MCF 10A (cell line): ENCODE measurements around the gene C6orf52. TPM values are rescaled to one million over a fixed set of nuclear protein-coding genes. Genes with fewer than 3 reads are reported as not detected.

Experiments used
- BruUV-seq: library from RNA; stranded (reverse); fragments of 400-500 nt; replicated peaks from 2 replicates; lab custom pipeline; 2021; lab: Mats Ljungman, UMichigan
- CTCF ChIA-PET: fragments of 300-600 bp; sonication (Branson Sonifier 250); formaldehyde crosslinking; extraction: SDS; loops from one replicate; lab custom pipeline; 2021; ENCODE audit warnings: antibody characterized with exemption, inconsistent platforms; lab: Yijun Ruan, JAX
- POLR2A ChIA-PET: fragments of 300-600, 350-650 bp; sonication (Branson Sonifier 250); formaldehyde crosslinking; extraction: SDS; loops from one replicate; lab custom pipeline; 2020; ENCODE audit warnings: antibody characterized with exemption, inconsistent platforms; lab: Yijun Ruan, JAX
- DNase-seq: peaks from one replicate; pipeline ENCODE4 v3.0.0-alpha.2; 2018; ENCODE audit not compliant: unreplicated experiment
- H3K27ac Mint-ChIP-seq: one replicate; pipeline ENCODE4 v1.8.0; 2022; ENCODE audit warnings: mild to moderate bottlenecking, low read depth, mixed read lengths; ENCODE audit not compliant: unreplicated experiment
- H3K27me3 Mint-ChIP-seq: one replicate; pipeline ENCODE4 v1.8.0; 2022; ENCODE audit warnings: mixed read lengths; ENCODE audit not compliant: insufficient read depth, unreplicated experiment
- H3K36me3 Mint-ChIP-seq: one replicate; pipeline ENCODE4 v1.8.0; 2022; ENCODE audit warnings: mild to moderate bottlenecking, moderate library complexity, mixed read lengths; ENCODE audit not compliant: insufficient read depth, unreplicated experiment
- H3K4me1 Mint-ChIP-seq: one replicate; pipeline ENCODE4 v1.8.0; 2022; ENCODE audit warnings: mixed read lengths; ENCODE audit not compliant: insufficient read depth, unreplicated experiment
- H3K4me3 Mint-ChIP-seq: one replicate; pipeline ENCODE4 v1.8.0; 2022; ENCODE audit warnings: mild to moderate bottlenecking, moderate library complexity, mixed read lengths; ENCODE audit not compliant: unreplicated experiment
- H3K9me3 Mint-ChIP-seq: one replicate; pipeline ENCODE4 v1.8.0; 2022; ENCODE audit warnings: mixed read lengths; ENCODE audit not compliant: unreplicated experiment
- CTCF ChIP-seq: fragments of 200-600 bp; IDR thresholded peaks from one replicate; pipeline ENCODE4 v1.8.0; 2022; ENCODE audit warnings: antibody characterized with exemption, mild to moderate bottlenecking; ENCODE audit not compliant: unreplicated experiment
- intact Hi-C: fragments of 100-400 bp; cut with micrococcal nuclease; formaldehyde crosslinking; loops from 2 replicates; pipeline ENCODE4 v1.14.1; 2022
- total RNA-seq: library from RNA; stranded (reverse); gene quantifications from 2 replicates; pipeline ENCODE4 v1.2.3, GENCODE V29; 2022

C6orf52 gene
- total RNA-seq, 1 experiment from 2014 or later = 5.0 TPM

- ChIA-PET POLR2A (interaction anchor here (0.5 to 6.4 kb wide), 5 partner anchors 9 to 804 kb away, joined by 3 to 79 read pairs (median 4); partner anchors contain the start of gene TMEM14C), CTCF (interaction anchor here (0.6 to 2.0 kb wide), 6 partner anchors 20 to 188 kb away, joined by 3 to 7 read pairs (median 4); partner anchors contain the start of gene TMEM14B)
- DNase-seq = no peak
- peaks cover 5% of the 10 kb centered on the region for H3K4me1 Mint-ChIP-seq
- no peaks in the 10 kb centered on the region for H3K9me3 Mint-ChIP-seq
- no TSS peak for BruUV-seq
- no peak for TF ChIP-seq CTCF
- H3K36me3 Mint-ChIP-seq = peaks cover 45% of the 10 kb centered on the region
- H3K4me3 Mint-ChIP-seq = peak overlapping the region; percentile 91
- no peak overlapping the region for H3K27ac Mint-ChIP-seq
- intact Hi-C loops = no loop called here
- no peaks in the 10 kb centered on the region for H3K27me3 Mint-ChIP-seq
These were observed 2.2 kb upstream of the C6orf52 start for GRCh38 chr6:10696655-10697054.

DNA sequence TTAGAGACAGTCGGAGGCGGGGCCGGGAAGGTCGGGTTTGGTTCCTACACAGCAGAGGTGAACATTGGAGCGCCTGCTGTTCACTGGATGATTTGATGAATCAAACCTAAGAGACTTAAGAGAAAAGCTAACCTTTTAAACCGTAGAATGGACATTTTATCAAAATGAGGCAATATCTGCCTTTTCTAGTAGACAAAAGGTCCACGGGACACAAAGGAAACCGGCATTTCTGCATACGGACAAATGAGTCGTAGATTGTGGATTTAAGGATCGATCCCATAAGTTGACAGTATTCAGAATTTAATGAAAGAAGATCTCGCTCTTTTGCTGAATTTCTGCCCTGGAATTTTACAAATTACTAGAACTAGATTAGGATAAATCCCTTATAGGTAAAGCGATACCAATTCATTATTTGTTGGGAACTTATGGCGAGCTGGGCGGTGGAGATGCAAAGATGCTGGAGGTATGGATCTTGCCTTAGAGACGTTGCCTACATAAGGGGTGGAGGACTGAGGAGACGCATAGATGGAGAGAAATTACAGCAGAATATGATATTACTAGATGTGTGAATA is 756 bp upstream of the C6orf52 start:
- H3K27ac Mint-ChIP-seq = peak overlapping the region; percentile 100
- H3K9me3 Mint-ChIP-seq = no peaks in the 10 kb centered on the region
- ChIA-PET CTCF (interaction anchor here (0.6 to 2.0 kb wide), 10 partner anchors 27 to 828 kb away, joined by 3 to 9 read pairs (median 4); partner anchors contain the start of genes TMEM14B and TMEM14C), POLR2A (interaction anchor here (0.6 to 6.4 kb wide), 30 partner anchors 7 to 1914 kb away, joined by 3 to 79 read pairs (median 4); partner anchors contain the start of genes TFAP2A, TMEM14B and TMEM14C)
- H3K36me3 Mint-ChIP-seq = peaks cover 31% of the 10 kb centered on the region
- TF ChIP-seq CTCF = no peak
- H3K4me1 Mint-ChIP-seq = peaks cover 5% of the 10 kb centered on the region
- no peaks in the 10 kb centered on the region for H3K27me3 Mint-ChIP-seq
- intact Hi-C loops = no loop called here
- TSS peak; percentile 78 for BruUV-seq
- H3K4me3 Mint-ChIP-seq = peak overlapping the region; percentile 91
- DNase-seq = no peak

DNA sequence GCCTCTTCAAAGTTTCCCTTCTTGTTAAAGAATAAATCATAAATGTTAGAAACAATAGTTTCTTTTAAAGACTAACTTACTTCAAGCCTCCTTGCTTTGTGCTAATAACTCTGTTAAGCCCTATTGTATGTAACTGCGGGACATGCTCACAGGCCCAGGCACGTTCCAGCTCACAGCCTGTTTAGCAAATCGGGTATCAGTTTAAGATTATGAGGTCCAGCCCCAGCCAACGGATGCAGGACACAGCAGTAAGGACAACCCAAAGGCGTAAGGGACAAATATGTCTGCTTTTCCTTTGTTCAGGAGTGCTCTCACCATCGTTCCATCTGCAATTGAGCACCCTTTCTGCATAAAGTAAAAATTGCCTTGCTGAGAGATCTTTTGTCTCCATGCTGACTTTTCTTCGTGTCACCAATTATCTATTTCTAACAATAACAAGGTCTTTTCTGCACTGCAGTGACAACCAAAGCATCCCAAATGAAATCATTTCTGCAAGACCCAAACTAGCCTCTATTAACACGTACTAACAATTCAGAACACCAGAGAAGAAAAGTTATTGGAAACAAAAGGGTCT is 1.4 kb downstream of the C6orf52 start:
- peak overlapping the region; percentile 100 for H3K27ac Mint-ChIP-seq
- no peak for DNase-seq

More for the DNA sequence above, 1.4 kb downstream of the C6orf52 start:
- Mint-ChIP-seq H3K27me3 (no peaks in the 10 kb centered on the region), H3K36me3 (peaks cover 12% of the 10 kb centered on the region), H3K9me3 (no peaks in the 10 kb centered on the region), H3K4me1 (peaks cover 5% of the 10 kb centered on the region), H3K4me3 (peak overlapping the region; percentile 91)
- POLR2A ChIA-PET = interaction anchor here (1.0 to 6.4 kb wide), 3 partner anchors 18 to 28 kb away, joined by 3 to 79 read pairs (median 3); partner anchors contain the start of gene TMEM14C
- CTCF ChIA-PET = interaction anchor here (0.6 to 1.0 kb wide), 5 partner anchors 9 to 376 kb away, joined by 3 to 5 read pairs (median 4); no protein-coding TSS in a partner anchor
- no peak for TF ChIP-seq CTCF
- intact Hi-C loops = no loop called here
- no TSS peak for BruUV-seq
